GM19372 (cell line): ENCODE results near the gene ATP11A.

Experiments used
- ATAC-seq: cut with Tn5 transposase; IDR thresholded peaks from one replicate; pipeline ENCODE4 v1.9.1; 2021; ENCODE audit warnings: mild to moderate bottlenecking, low read depth, moderate library complexity; ENCODE audit not compliant: unreplicated experiment

Gene ATP11A

GRCh38 chr13:112755331-112755730 is 65.5 kb downstream of the ATP11A start:
- no peak for ATAC-seq

GRCh38 chr13:112756081-112756480 is 66.2 kb downstream of the ATP11A start:
- no peak for ATAC-seq

- no peak for ATAC-seq
Observed at GRCh38 chr13:112756511-112756966, 66.7 kb downstream of the ATP11A start.

GRCh38 chr13:112756967-112757758 is 67.3 kb downstream of the ATP11A start:
- no peak for ATAC-seq

- no peak for ATAC-seq
Observed at GRCh38 chr13:112757759-112758086, 67.9 kb downstream of the ATP11A start.

- no peak for ATAC-seq
Observed at GRCh38 chr13:112759053-112759452, 69.2 kb downstream of the ATP11A start.

GRCh38 chr13:112759827-112760226 is 70.0 kb downstream of the ATP11A start:
- ATAC-seq, result no peak

GRCh38 chr13:112760435-112760834 is 70.6 kb downstream of the ATP11A start:
- ATAC-seq, result no peak

GRCh38 chr13:112760931-112761330 is 71.1 kb downstream of the ATP11A start:
- ATAC-seq, result no peak

GRCh38 chr13:112761701-112762689 is 72.2 kb downstream of the ATP11A start:
- no peak for ATAC-seq

GRCh38 chr13:112762690-112763080 is 72.8 kb downstream of the ATP11A start:
- ATAC-seq, result no peak

- ATAC-seq, result no peak
Observed at GRCh38 chr13:112764028-112764427, 74.2 kb downstream of the ATP11A start.

GRCh38 chr13:112764864-112765561 is 75.2 kb downstream of the ATP11A start:
- no peak for ATAC-seq

GRCh38 chr13:112765731-112766130 is 75.9 kb downstream of the ATP11A start:
- no peak for ATAC-seq

GRCh38 chr13:112766336-112766735 is 76.5 kb downstream of the ATP11A start:
- ATAC-seq, result no peak

- peak; percentile 76 for ATAC-seq
Observed at GRCh38 chr13:112767506-112768471, 78.0 kb downstream of the ATP11A start.

GRCh38 chr13:112768795-112769481 is 79.1 kb downstream of the ATP11A start:
- ATAC-seq, result no peak

GRCh38 chr13:112769615-112770014 is 79.8 kb downstream of the ATP11A start:
- no peak for ATAC-seq

GRCh38 chr13:112770504-112770903 is 80.7 kb downstream of the ATP11A start:
- no peak for ATAC-seq
